Loucy (cell line): ENCODE results near the gene TRPV4.

ENCODE experiments used
- H2AFZ ChIP-seq: fragments of 200-600 bp; sonication (generic); 2 replicates; pipeline ENCODE4 v1.6.0; 2016; ENCODE audit warnings: antibody characterized with exemption, mild to moderate bottlenecking, low read length, moderate library complexity
- H3F3A ChIP-seq: fragments of 200-600 bp; 2 replicates; pipeline ENCODE4 v1.6.0; 2016; ENCODE audit warnings: antibody characterized with exemption, low read depth, mild to moderate bottlenecking
- H3K27me3 ChIP-seq: fragments of 200-600 bp; sonication (generic); 2 replicates; pipeline ENCODE4 v1.6.1; 2014; ENCODE audit warnings: low read length, mild to moderate bottlenecking; ENCODE audit not compliant: insufficient read depth, poor library complexity, severe bottlenecking
- H3K36me3 ChIP-seq: fragments of 200-600 bp; sonication (generic); 2 replicates; pipeline ENCODE4 v1.6.1; 2016; ENCODE audit warnings: low read length; ENCODE audit not compliant: insufficient read depth
- H3K4me1 ChIP-seq: fragments of 200-600 bp; sonication (generic); 2 replicates; pipeline ENCODE4 v1.5.1; 2014; ENCODE audit warnings: low read length, mild to moderate bottlenecking; ENCODE audit not compliant: insufficient read depth, poor library complexity, severe bottlenecking
- H3K4me2 ChIP-seq: fragments of 200-600 bp; sonication (generic); 2 replicates; pipeline ENCODE4 v1.6.0; 2014; ENCODE audit warnings: antibody characterized with exemption, low read length, low read depth, mild to moderate bottlenecking; ENCODE audit not compliant: poor library complexity, severe bottlenecking
- H3K4me3 ChIP-seq: fragments of 200-600 bp; sonication (generic); 2 replicates; pipeline ENCODE4 v1.5.1; 2014; ENCODE audit warnings: low read length, mild to moderate bottlenecking, mixed read lengths; ENCODE audit not compliant: poor library complexity, severe bottlenecking
- H3K79me2 ChIP-seq: fragments of 200-600 bp; sonication (generic); 2 replicates; pipeline ENCODE4 v1.6.1; 2014; ENCODE audit warnings: low read length; ENCODE audit not compliant: insufficient read depth
- H3K9ac ChIP-seq: fragments of 200-600 bp; sonication (generic); 2 replicates; pipeline ENCODE4 v1.6.0; 2014; ENCODE audit warnings: mild to moderate bottlenecking, low read depth, low read length, moderate library complexity; ENCODE audit not compliant: poor library complexity, severe bottlenecking
- H3K9me2 ChIP-seq: fragments of 200-600 bp; sonication (generic); replicated peaks from 2 replicates; pipeline ENCODE4 v1.6.1; 2016; ENCODE audit warnings: low read depth, low read length, mixed read lengths
- H3K9me3 ChIP-seq: fragments of 200-600 bp; sonication (generic); 2 replicates; pipeline ENCODE4 v1.6.1; 2014; ENCODE audit warnings: mild to moderate bottlenecking, antibody characterized with exemption, low read length, low read depth; ENCODE audit not compliant: insufficient read depth
- H4K20me1 ChIP-seq: fragments of 200-600 bp; sonication (generic); 2 replicates; pipeline ENCODE4 v1.6.0; 2014; ENCODE audit warnings: antibody characterized with exemption, low read length, mild to moderate bottlenecking; ENCODE audit not compliant: insufficient read depth, poor library complexity, severe bottlenecking
- CTCF ChIP-seq: fragments of 200-600 bp; sonication (generic); conservative IDR thresholded peaks from 2 replicates; pipeline ENCODE4 v1.5.1; 2014; ENCODE audit warnings: mild to moderate bottlenecking, antibody characterized with exemption, low read length
- EZH2phosphoT487 ChIP-seq: fragments of 200-600 bp; IDR thresholded peaks from 2 replicates; pipeline ENCODE4 v1.6.1; 2018; ENCODE audit warnings: antibody characterized with exemption, mild to moderate bottlenecking, moderate library complexity, borderline replicate concordance

TRPV4 gene

GRCh38 chr12:109744026-109744425, 89.2 kb downstream of the TRPV4 start:
- Histone ChIP-seq H3K9me3 (no peaks in the 10 kb centered on the region), H3K9ac (no peak overlapping the region), H3K79me2 (no peaks in the 10 kb centered on the region), H3K9me2 (no peaks in the 10 kb centered on the region), H3K27me3 (no peaks in the 10 kb centered on the region), H3K4me3 (no peak overlapping the region), H3K4me1 (no peaks in the 10 kb centered on the region), H2AFZ (no peak overlapping the region), H3K36me3 (no peaks in the 10 kb centered on the region), H3K4me2 (no peak overlapping the region), H3F3A (0 out of 2 replicates have a peak, but pooled peaks cover 3% of the 10 kb centered on the region), H4K20me1 (no peaks in the 10 kb centered on the region)
- TF ChIP-seq CTCF (no peak), EZH2phosphoT487 (no peak)

GRCh38 chr12:109743076-109743910, 89.9 kb downstream of the TRPV4 start:
- Histone ChIP-seq H4K20me1 (no peaks in the 10 kb centered on the region), H3K36me3 (no peaks in the 10 kb centered on the region), H3K27me3 (no peaks in the 10 kb centered on the region), H3K79me2 (no peaks in the 10 kb centered on the region), H3K9me3 (no peaks in the 10 kb centered on the region), H2AFZ (no peak overlapping the region), H3K9me2 (no peaks in the 10 kb centered on the region), H3K4me3 (no peak overlapping the region), H3K9ac (no peak overlapping the region), H3K4me2 (no peak overlapping the region), H3F3A (0 out of 2 replicates have a peak, but pooled peaks cover 3% of the 10 kb centered on the region), H3K4me1 (no peaks in the 10 kb centered on the region)
- no peak for TF ChIP-seq EZH2phosphoT487
- TF ChIP-seq CTCF = no peak

- Histone ChIP-seq H3F3A (no peaks in the 10 kb centered on the region), H3K9me2 (no peaks in the 10 kb centered on the region), H3K4me2 (no peak overlapping the region), H3K27me3 (no peaks in the 10 kb centered on the region), H3K36me3 (no peaks in the 10 kb centered on the region), H3K9ac (no peak overlapping the region), H3K4me3 (no peak overlapping the region), H3K9me3 (no peaks in the 10 kb centered on the region), H4K20me1 (no peaks in the 10 kb centered on the region), H3K4me1 (no peaks in the 10 kb centered on the region), H2AFZ (no peak overlapping the region), H3K79me2 (no peaks in the 10 kb centered on the region)
- TF ChIP-seq CTCF (no peak), EZH2phosphoT487 (no peak)
These were observed 91.1 kb downstream of the TRPV4 start for GRCh38 chr12:109741970-109742703.
